GM12864 (cell line): ENCODE measurements around the gene ZNHIT1.
"Not testable (repeated sequence)": the region's sequence is repeated elsewhere in the genome, so short reads cannot be mapped to it uniquely, and the experiment has no call there.

Source experiments
- DNase-seq: peaks from one replicate; pipeline ENCODE4 v3.0.0-alpha.2; 2011; ENCODE audit warnings: low read depth
- H3K4me3 ChIP-seq: 2 replicates; pipeline ENCODE4 v1.5.1; 2011; ENCODE audit warnings: mild to moderate bottlenecking, low read depth, low read length, control low read depth
- CTCF ChIP-seq: IDR thresholded peaks from 2 replicates; pipeline ENCODE4 v1.5.1; 2011; ENCODE audit warnings: low read depth, mild to moderate bottlenecking, moderate library complexity, low read length, control low read depth, inconsistent platforms; ENCODE audit errors: missing control alignments

The ZNHIT1 gene

GRCh38 chr7:101201695-101202602 lies 16.0 kb upstream of the ZNHIT1 start:
- no peak overlapping the region for H3K4me3 ChIP-seq
- no peak for TF ChIP-seq CTCF
- DNase-seq: no peak

- no peak for TF ChIP-seq CTCF
- DNase-seq: no peak
Measured at GRCh38 chr7:101202603-101202918, 15.4 kb upstream of the ZNHIT1 start.

GRCh38 chr7:101203740-101204738 lies 13.9 kb upstream of the ZNHIT1 start:
- not testable (repeated sequence) for DNase-seq, H3K4me3 ChIP-seq

More at GRCh38 chr7:101202603-101202918, 15.4 kb upstream of the ZNHIT1 start:
- H3K4me3 ChIP-seq: no peak overlapping the region

- no peak for TF ChIP-seq CTCF
- no peak overlapping the region for H3K4me3 ChIP-seq
- no peak for DNase-seq
Measured at GRCh38 chr7:101205901-101206664, 11.9 kb upstream of the ZNHIT1 start.

GRCh38 chr7:101206665-101207042 lies 11.3 kb upstream of the ZNHIT1 start:
- no peak overlapping the region for H3K4me3 ChIP-seq
- TF ChIP-seq CTCF: no peak
- no peak for DNase-seq

- H3K4me3 ChIP-seq: no peak overlapping the region
- no peak for TF ChIP-seq CTCF
- no peak for DNase-seq
Measured at GRCh38 chr7:101207459-101207858, 10.5 kb upstream of the ZNHIT1 start.
